HCT116 (cell line): ENCODE measurements around the gene HMX1. TPM values are rescaled to one million over a fixed set of nuclear protein-coding genes. Genes with fewer than 3 reads are reported as not detected.

Experiments
- ATAC-seq: fragments of 200-7000 bp; cut with Tn5 transposase; 2 replicates; pipeline ENCODE4 v1.9.1; 2020; ENCODE audit warnings: mild to moderate bottlenecking, moderate library complexity
- BruUV-seq: library from RNA; stranded (reverse); fragments of 400-500 nt; replicated peaks from 2 replicates; lab custom pipeline; 2021; lab: Mats Ljungman, UMichigan
- CTCF ChIA-PET: fragments of 300-600 bp; sonication (Branson Sonifier 250); formaldehyde crosslinking; loops from one replicate; lab custom pipeline; 2021; ENCODE audit warnings: antibody characterized with exemption; lab: Charles Lee
- POLR2A ChIA-PET: fragments of 300-600, 350-600 bp; sonication (Branson Sonifier 250); formaldehyde crosslinking; loops from one replicate; lab custom pipeline; 2021; ENCODE audit warnings: antibody characterized with exemption; lab: Charles Lee
- RAD21 ChIA-PET, 2 experiments: fragments of 300-600 bp; sonication (Branson Sonifier 250); formaldehyde crosslinking; loops; one replicate each; lab custom pipeline; 2023; ENCODE audit warnings: low total read pairs in 2 of 2; ENCODE audit not compliant: uncharacterized antibody in 2 of 2, unreplicated experiment in 2 of 2, low non-redundant PET in 1 of 2; lab: Charles Lee
- DNase-seq: peaks from one replicate; pipeline ENCODE4 v3.0.0-alpha.2; 2010; ENCODE audit warnings: low read depth, low spot score
- H2AFZ ChIP-seq: fragments of 200-600 bp; shearing (Covaris generic), sonication (generic); 2 replicates; pipeline ENCODE4 v1.6.1; 2017; ENCODE audit warnings: low read depth, mixed run types, mixed read lengths, antibody characterized with exemption, low read length; ENCODE audit not compliant: poor library complexity, severe bottlenecking
- H3K27ac ChIP-seq: 2 replicates; pipeline ENCODE4 v1.5.1; 2012; ENCODE audit warnings: low read depth, low read length
- H3K27me3 ChIP-seq: fragments of 200-600 bp; sonication (generic); 2 replicates; pipeline ENCODE4 v1.6.1; 2016; ENCODE audit warnings: mixed run types, low read length, mixed read lengths; ENCODE audit not compliant: insufficient read depth
- H3K36me3 ChIP-seq, 2 experiments: fragments of 200-500 bp in 1 of 2; fragments of 200-600 bp in 1 of 2; sonication (Bioruptor generic) in 1 of 2; sonication (generic) in 1 of 2; 2 replicates each; pipeline versions ENCODE4 v1.5.1 to v1.6.1; 2014 to 2016; ENCODE audit warnings: low read length in 2 of 2, inconsistent platforms in 1 of 2, mixed read lengths in 1 of 2, mixed run types in 1 of 2; ENCODE audit not compliant: insufficient read depth in 2 of 2, control insufficient read depth in 1 of 2
- H3K4me1 ChIP-seq, 2 experiments: fragments of 200-600 bp in 1 of 2; sonication (generic) in 1 of 2; 2 replicates each; pipeline versions ENCODE4 v1.5.1 to v1.6.1; 2012 to 2017; ENCODE audit warnings: low read length in 2 of 2, inconsistent platforms in 1 of 2, mild to moderate bottlenecking in 1 of 2, mixed read lengths in 1 of 2, mixed run types in 1 of 2, moderate library complexity in 1 of 2; ENCODE audit not compliant: insufficient read depth in 2 of 2, control insufficient read depth in 1 of 2
- H3K4me2 ChIP-seq: fragments of 200-600 bp; sonication (generic); 2 replicates; pipeline ENCODE4 v1.6.1; 2017; ENCODE audit warnings: mixed run types, low read length, mixed read lengths
- H3K4me3 ChIP-seq, 2 experiments: fragments of 200-600 bp in 1 of 2; sonication (generic) in 1 of 2; replicated peaks in 1 of 2; 2 replicates each; pipeline ENCODE4 v1.5.1; 2011 to 2016; ENCODE audit warnings: low read length in 2 of 2, control low read depth in 1 of 2, low read depth in 1 of 2, mild to moderate bottlenecking in 1 of 2, mixed read lengths in 1 of 2, mixed run types in 1 of 2
- H3K79me2 ChIP-seq: fragments of 200-600 bp; sonication (generic); 2 replicates; pipeline ENCODE4 v1.6.1; 2017; ENCODE audit warnings: mild to moderate bottlenecking, mixed run types, low read length, moderate library complexity, mixed read lengths; ENCODE audit not compliant: insufficient read depth
- H3K9ac ChIP-seq: fragments of 200-600 bp; sonication (generic); 2 replicates; pipeline ENCODE4 v1.6.1; 2016; ENCODE audit warnings: low read length, mixed read lengths
- H3K9me2 ChIP-seq: fragments of 200-600 bp; sonication (generic), shearing (Covaris generic); 2 replicates; pipeline ENCODE4 v1.6.1; 2017; ENCODE audit warnings: mixed run types, mild to moderate bottlenecking, moderate library complexity; ENCODE audit not compliant: insufficient read depth
- H3K9me3 ChIP-seq, 2 experiments: fragments of 200-500 bp in 1 of 2; fragments of 200-600 bp in 1 of 2; sonication (Bioruptor generic) in 1 of 2; sonication (generic) in 1 of 2; 2 replicates each; pipeline ENCODE4 v1.6.1; 2014 to 2017; ENCODE audit warnings: low read length in 2 of 2, mixed read lengths in 2 of 2, inconsistent platforms in 1 of 2, low read depth in 1 of 2, mild to moderate bottlenecking in 1 of 2, mixed run types in 1 of 2, moderate library complexity in 1 of 2; ENCODE audit not compliant: control insufficient read depth in 1 of 2, insufficient read depth in 1 of 2
- H4K20me1 ChIP-seq: fragments of 200-600 bp; sonication (generic), shearing (Covaris generic); 2 replicates; pipeline ENCODE4 v1.6.1; 2017; ENCODE audit warnings: mixed run types, mild to moderate bottlenecking, moderate library complexity; ENCODE audit not compliant: insufficient read depth
- CTCF ChIP-seq, 3 experiments: fragments of 200-600 bp in 1 of 3; sonication (generic) in 1 of 3; IDR thresholded peaks in 2 of 3; conservative IDR thresholded peaks in 1 of 3; 2 replicates each; pipeline ENCODE4 v1.5.1; 2012 to 2017; ENCODE audit warnings: low read depth in 2 of 3, low read length in 2 of 3, antibody characterized with exemption in 1 of 3, borderline replicate concordance in 1 of 3, control low read depth in 1 of 3, mild to moderate bottlenecking in 1 of 3, mixed read lengths in 1 of 3, mixed run types in 1 of 3, moderate library complexity in 1 of 3; ENCODE audit not compliant: insufficient read depth in 1 of 3
- EGR1 ChIP-seq: IDR thresholded peaks from 2 replicates; pipeline ENCODE4 v1.6.1; 2012; ENCODE audit warnings: low read depth
- EZH2 ChIP-seq: fragments of 200-600 bp; sonication (generic); IDR thresholded peaks from 2 replicates; pipeline ENCODE4 v1.6.1; 2017; ENCODE audit warnings: antibody characterized with exemption, mixed run types
- FOSL1 ChIP-seq: IDR thresholded peaks from 2 replicates; pipeline ENCODE4 v1.6.1; 2012; ENCODE audit warnings: low read depth
- MAX ChIP-seq: IDR thresholded peaks from 2 replicates; pipeline ENCODE4 v1.6.1; 2012
- POLR2A ChIP-seq: IDR thresholded peaks from 2 replicates; pipeline ENCODE4 v1.7.0; 2011; ENCODE audit warnings: borderline replicate concordance; ENCODE audit not compliant: insufficient read depth, insufficient read length; ENCODE audit errors: extremely low read depth
- POLR2AphosphoS5 ChIP-seq: IDR thresholded peaks from 2 replicates; pipeline ENCODE4 v1.6.1; 2011; ENCODE audit warnings: mild to moderate bottlenecking, low read depth, low read length, moderate library complexity
- RAD21 ChIP-seq: IDR thresholded peaks from 2 replicates; pipeline ENCODE4 v1.6.1; 2012; ENCODE audit warnings: low read depth, mild to moderate bottlenecking
- SIN3A ChIP-seq: IDR thresholded peaks from 2 replicates; pipeline ENCODE4 v1.6.1; 2012; ENCODE audit warnings: low read depth
- SP1 ChIP-seq: IDR thresholded peaks from 2 replicates; pipeline ENCODE4 v1.6.1; 2012; ENCODE audit warnings: low read depth
- SRF ChIP-seq: IDR thresholded peaks from 2 replicates; pipeline ENCODE4 v1.6.1; 2012; ENCODE audit warnings: low read depth
- YY1 ChIP-seq: IDR thresholded peaks from 2 replicates; pipeline ENCODE4 v1.6.1; 2011; ENCODE audit warnings: low read length, low read depth, moderate library complexity, mild to moderate bottlenecking; ENCODE audit not compliant: insufficient replicate concordance; ENCODE audit errors: extremely low read depth
- ZBTB33 ChIP-seq: IDR thresholded peaks from 2 replicates; pipeline ENCODE4 v1.6.1; 2011; ENCODE audit warnings: mild to moderate bottlenecking, low read length, moderate library complexity; ENCODE audit not compliant: insufficient replicate concordance; ENCODE audit errors: extremely low read depth
- ZFX ChIP-seq: fragments of 450-650 bp; IDR thresholded peaks from 2 replicates; pipeline ENCODE4 v1.6.1; 2017
- ZNF274 ChIP-seq: fragments of 200-500 bp; sonication (Bioruptor generic); IDR thresholded peaks from 2 replicates; pipeline ENCODE4 v1.6.1; 2014; ENCODE audit warnings: mild to moderate bottlenecking, low read depth, low read length, inconsistent platforms
- intact Hi-C: fragments of 100-400 bp; cut with micrococcal nuclease; formaldehyde crosslinking; loops from 2 replicates; pipeline ENCODE4 v1.10.0; 2022
- total RNA-seq: library from RNA; stranded (reverse); gene quantifications from one replicate; pipeline ENCODE4 v1.2.1, GENCODE V29; 2021; ENCODE audit not compliant: unreplicated experiment

The HMX1 gene
- total RNA-seq, 1 experiment from 2014 or later = 0.39 TPM

- Histone ChIP-seq H3K4me3 (no peak overlapping the region), H3K79me2 (no peaks in the 10 kb centered on the region), H3K27ac (no peak overlapping the region), H3K36me3 (no peaks in the 10 kb centered on the region), H3K9ac (no peak overlapping the region), H4K20me1 (no peaks in the 10 kb centered on the region), H3K4me1 (peaks cover 2 to 3% of the 10 kb centered on the region in 2 experiments; a peak in 2 of 4 replicates), H3K9me3 (no peaks in the 10 kb centered on the region)
- intact Hi-C loops = loop anchor here (5.0 to 10.0 kb wide), 2 partner anchors 317 to 450 kb away; no protein-coding TSS in a partner anchor
- no peak for ATAC-seq
- POLR2A ChIA-PET = no interaction called here
- RAD21 ChIA-PET = no interaction called here
- TF ChIP-seq SIN3A = no peak
- no peak for TF ChIP-seq EZH2
- no peak for TF ChIP-seq MAX
- TF ChIP-seq FOSL1 = no peak
- no peak for TF ChIP-seq POLR2AphosphoS5
- TF ChIP-seq ZFX = no peak
- TF ChIP-seq, all 23 proteins: peak for 0
- Histone ChIP-seq H3K27me3 (no peaks in the 10 kb centered on the region; the same call in 1 of the 2 replicates), H3K4me2 (no peak overlapping the region), H2AFZ (no peak overlapping the region), H3K9me2 (no peaks in the 10 kb centered on the region)
- no peak for DNase-seq
- no TSS peak for BruUV-seq
- CTCF ChIA-PET = no interaction called here
These were observed 43.0 kb upstream of the HMX1 start for GRCh38 chr4:8914461-8915171.

GRCh38 chr4:8913858-8914460 is 42.3 kb upstream of the HMX1 start:
- intact Hi-C loops = loop anchor here (10.0 kb wide), 1 partner anchor 449 kb away; no protein-coding TSS in a partner anchor
- H3K36me3 ChIP-seq = no peaks in the 10 kb centered on the region
- H3K9me2 ChIP-seq = no peaks in the 10 kb centered on the region
- H3K4me1 ChIP-seq = peaks cover 3 to 6% of the 10 kb centered on the region in 2 experiments; a peak in 2 of 4 replicates
- no peak overlapping the region for H3K27ac ChIP-seq
- H3K4me2 ChIP-seq = no peak overlapping the region
- H3K27me3 ChIP-seq = no peaks in the 10 kb centered on the region; the same call in 1 of the 2 replicates
- RAD21 ChIA-PET = no interaction called here
- POLR2A ChIA-PET = no interaction called here
- no peak for ATAC-seq
- no peaks in the 10 kb centered on the region for H3K9me3 ChIP-seq
- H4K20me1 ChIP-seq = no peaks in the 10 kb centered on the region
- no peaks in the 10 kb centered on the region for H3K79me2 ChIP-seq
- BruUV-seq = no TSS peak
- H3K4me3 ChIP-seq = no peak overlapping the region
- H3K9ac ChIP-seq = no peak overlapping the region
- CTCF ChIA-PET = no interaction called here
- H2AFZ ChIP-seq = no peak overlapping the region
- no peak for DNase-seq
- TF ChIP-seq RAD21 (no peak), EGR1 (no peak), ZNF274 (no peak), SRF (no peak), CTCF (IDR thresholded peaks at IDR 0.05 in 2 of 3, conservative IDR thresholded peaks at IDR 0.05 in 1 of 3; ENCODE audit: borderline replicate concordance in 1 of 3, insufficient read depth in 1 of 3, low read depth in 2 of 3, low read length in 2 of 3) (no peak), EZH2 (no peak), SP1 (no peak), YY1 (no peak), POLR2A (no peak), FOSL1 (no peak), SIN3A (no peak), ZBTB33 (no peak), POLR2AphosphoS5 (no peak)
